Activated CD4-positive, CD25-positive, alpha-beta regulatory T cell treated with anti-CD3 and anti-CD28 coated beads, Interleukin-2, amount 50 U/mL, for 24 hours (primary cell): ENCODE measurements around the gene PALD1.
"Not testable (repeated sequence)": the region's sequence is repeated elsewhere in the genome, so short reads cannot be mapped to it uniquely, and the experiment has no call there.

ENCODE experiments used
- ATAC-seq, 2 donors: fragments of 150-1000 bp; cut with Tn5 transposase; one replicate each; pipeline ENCODE4 v1.10.0; 2021; ENCODE audit warnings: mild to moderate bottlenecking in 1 of 2, moderate library complexity in 1 of 2

PALD1 gene

GRCh38 chr10:70592746-70593512 is 114.4 kb downstream of the PALD1 start:
- ATAC-seq, result no peak

- ATAC-seq, result no peak
These were observed 114.9 kb downstream of the PALD1 start for GRCh38 chr10:70593513-70593890.

GRCh38 chr10:70594161-70594560 is 115.6 kb downstream of the PALD1 start:
- ATAC-seq, result no peak

- no peak for ATAC-seq
These were observed 117.0 kb downstream of the PALD1 start for GRCh38 chr10:70595566-70596016.

- no peak for ATAC-seq
These were observed 117.7 kb downstream of the PALD1 start for GRCh38 chr10:70596110-70596798.

GRCh38 chr10:70596860-70597809 is 118.6 kb downstream of the PALD1 start:
- no peak for ATAC-seq

- ATAC-seq, result no peak
These were observed 119.6 kb downstream of the PALD1 start for GRCh38 chr10:70597856-70598815.

GRCh38 chr10:70598857-70599295 is 120.3 kb downstream of the PALD1 start:
- ATAC-seq, result no peak

GRCh38 chr10:70599319-70599718 is 120.8 kb downstream of the PALD1 start:
- ATAC-seq, result no peak

GRCh38 chr10:70599791-70600190 is 121.2 kb downstream of the PALD1 start:
- ATAC-seq, result no peak

GRCh38 chr10:70600512-70601395 is 122.2 kb downstream of the PALD1 start:
- no peak for ATAC-seq

GRCh38 chr10:70601746-70602145 is 123.2 kb downstream of the PALD1 start:
- ATAC-seq, result no peak

GRCh38 chr10:70602665-70603448 is 124.3 kb downstream of the PALD1 start, which contains the start of gene PRF1:
TSS of gene PRF1 (minus strand) at chr10:70602741. CDS start at chr10:70600902, 1,839 bp downstream.
- ATAC-seq, result peak; percentile 93 to 94

GRCh38 chr10:70603449-70603801 is 124.9 kb downstream of the PALD1 start:
- no peak for ATAC-seq

GRCh38 chr10:70604106-70604505 is 125.5 kb downstream of the PALD1 start:
- no peak for ATAC-seq

- no peak for ATAC-seq
These were observed 126.6 kb downstream of the PALD1 start for GRCh38 chr10:70605161-70605560.

- ATAC-seq, result no peak
These were observed 129.4 kb downstream of the PALD1 start for GRCh38 chr10:70607936-70608335.

GRCh38 chr10:70613941-70614340 is 135.4 kb downstream of the PALD1 start:
- peak; percentile 28 to 62 for ATAC-seq

- ATAC-seq, result not testable (repeated sequence)
These were observed 135.8 kb downstream of the PALD1 start for GRCh38 chr10:70614364-70614763.

GRCh38 chr10:70615211-70615610 is 136.6 kb downstream of the PALD1 start:
- no peak for ATAC-seq
